VCaP (cell line): ENCODE measurements around the gene PNMT.

Experiments used
- H3K27ac ChIP-seq: fragments of 450-650 bp; 2 replicates; pipeline ENCODE4 v1.5.1; 2017
- CTCF ChIP-seq: fragments of 450-650 bp; conservative IDR thresholded peaks from 2 replicates; pipeline ENCODE4 v1.5.1; 2017; ENCODE audit warnings: mild to moderate bottlenecking, moderate library complexity

The PNMT gene

DNA sequence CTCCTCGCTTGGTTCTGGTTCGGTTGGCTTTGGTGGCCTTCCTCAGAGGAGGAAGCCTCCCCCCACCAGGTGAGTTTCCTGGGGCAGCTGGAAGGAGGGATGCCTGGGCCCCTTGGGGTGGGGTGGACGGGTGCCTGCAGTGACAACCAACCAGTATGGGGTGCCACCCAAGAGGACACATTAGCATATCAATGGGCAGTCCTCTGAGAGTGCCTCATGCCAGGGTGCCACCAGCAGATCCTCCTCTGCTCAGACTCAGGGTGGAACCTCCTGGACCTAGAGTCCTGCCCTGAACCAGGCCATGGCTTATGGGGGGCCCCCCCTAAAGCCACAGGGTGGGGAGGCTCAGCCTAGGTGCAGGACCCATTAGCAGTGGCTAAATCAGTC, 38.8 kb upstream of the PNMT start:
- no peak for TF ChIP-seq CTCF
- no peak overlapping the region for H3K27ac ChIP-seq

DNA sequence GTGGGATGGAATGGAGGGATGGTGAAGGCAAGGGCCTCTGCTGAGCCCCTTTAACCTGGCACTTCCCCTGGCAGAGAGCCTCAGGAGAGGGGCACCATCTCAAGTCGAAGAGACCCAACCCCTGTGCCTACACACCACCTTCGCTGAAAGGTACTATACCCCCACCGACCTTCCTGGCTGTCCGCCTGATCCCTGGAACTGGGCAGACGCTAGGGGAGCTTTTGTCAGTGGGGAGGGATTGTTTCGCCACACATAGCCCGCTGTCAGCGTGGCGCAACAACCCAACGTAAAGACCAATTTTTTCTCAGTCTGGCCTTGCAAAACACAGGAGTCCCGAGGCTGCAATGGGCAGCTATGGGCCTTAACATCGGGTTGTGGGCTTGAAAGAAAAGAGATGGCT, 38.4 kb upstream of the PNMT start:
- no peak overlapping the region for H3K27ac ChIP-seq
- TF ChIP-seq CTCF: no peak

- TF ChIP-seq CTCF: no peak
- peak overlapping the region; percentile 41 for H3K27ac ChIP-seq
These were observed 36.9 kb upstream of the PNMT start for GRCh38 chr17:39631403-39631802.

DNA sequence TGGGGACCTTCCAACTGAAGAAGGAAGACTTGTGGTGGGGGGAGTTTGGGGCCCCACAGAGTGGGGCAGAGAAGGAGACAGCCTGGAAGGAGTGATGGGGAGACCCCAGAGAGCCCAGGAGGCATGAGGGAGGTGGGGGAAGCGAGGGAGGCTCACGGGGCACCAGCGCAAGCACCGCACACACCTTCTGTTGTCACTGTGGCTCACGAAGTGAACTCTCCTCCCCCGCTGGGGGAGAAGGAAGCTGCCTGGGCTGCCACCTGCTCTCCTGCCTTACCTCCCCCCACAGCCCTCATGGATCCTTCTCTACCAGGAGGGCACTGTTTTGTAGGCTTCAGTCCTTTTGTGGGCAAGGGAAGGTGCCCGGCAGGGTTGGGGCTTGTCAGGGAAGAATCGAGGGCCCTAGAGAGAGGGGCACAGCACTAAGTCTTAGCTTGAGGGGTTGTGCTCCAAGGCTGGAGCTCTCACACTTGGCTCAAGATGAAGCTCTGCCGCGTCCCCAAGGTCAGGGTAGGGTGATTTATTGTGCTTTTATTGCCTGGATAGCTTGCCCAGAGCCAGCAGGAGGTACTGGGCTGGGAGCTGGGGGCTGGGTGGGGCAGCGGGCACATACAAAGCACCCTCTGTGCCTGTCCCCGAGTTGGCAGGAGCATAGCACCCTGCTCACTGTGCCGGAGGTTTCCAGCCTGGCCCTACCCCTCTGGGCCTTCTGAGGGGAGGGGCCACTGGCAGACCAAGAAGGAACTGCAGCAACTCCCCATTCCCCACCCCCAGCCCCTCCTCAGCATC, 35.9 kb upstream of the PNMT start:
- no peak for TF ChIP-seq CTCF
- peak overlapping the region; percentile 41; the same call in 1 of the 2 replicates for H3K27ac ChIP-seq

- TF ChIP-seq CTCF: no peak
- no peak overlapping the region for H3K27ac ChIP-seq
These were observed 34.6 kb upstream of the PNMT start for GRCh38 chr17:39633570-39634183.

- peak; percentile 92 for TF ChIP-seq CTCF
These were observed 33.8 kb upstream of the PNMT start for GRCh38 chr17:39634384-39634871.

GRCh38 chr17:39635614-39636176, 32.6 kb upstream of the PNMT start:
- H3K27ac ChIP-seq: peak overlapping the region; percentile 86; the same call in 1 of the 2 replicates
- TF ChIP-seq CTCF: no peak

More at GRCh38 chr17:39634384-39634871, 33.8 kb upstream of the PNMT start:
- no peak overlapping the region for H3K27ac ChIP-seq
